Breast epithelium (tissue), 3 donors: ENCODE measurements around the gene TMC8.

Experiments
- CTCF ChIP-seq, 3 donors: fragments of 450-650 bp; IDR thresholded peaks; one replicate each; pipeline ENCODE4 v1.5.1; 2016 to 2017; ENCODE audit warnings: antibody characterized with exemption in 3 of 3, mild to moderate bottlenecking in 3 of 3, moderate library complexity in 3 of 3
- POLR2A ChIP-seq: fragments of 450-650 bp; IDR thresholded peaks from one replicate; pipeline ENCODE4 v1.6.1; 2016; ENCODE audit warnings: antibody characterized with exemption, mild to moderate bottlenecking, moderate library complexity
- POLR2AphosphoS5 ChIP-seq, 3 donors: sonication (generic); formaldehyde crosslinking; IDR thresholded peaks; one replicate each; pipeline ENCODE4 v1.6.1; 2017; ENCODE audit warnings: antibody characterized with exemption in 3 of 3

- no peak for TF ChIP-seq POLR2AphosphoS5 (IDR thresholded peaks at IDR 0.05)
- TF ChIP-seq CTCF (IDR thresholded peaks at IDR 0.05), result no peak
- TF ChIP-seq POLR2A, result no peak
Observed at GRCh38 chr17:78106211-78106610, 24.4 kb upstream of the TMC8 start.
